ENCODE results near the gene GZMM. TPM values are rescaled to one million over a fixed set of nuclear protein-coding genes. Genes with fewer than 3 reads are reported as not detected.

The GZMM gene
- total RNA-seq, 2 experiments from 2014 or later, result 46.9 to 76.3 TPM

- ATAC-seq (peak; percentile 68), DNase-seq (peak; percentile 97)
- peak overlapping the region; percentile 99 for H3K27ac Mint-ChIP-seq
- no peaks in the 10 kb centered on the region for H3K27me3 Mint-ChIP-seq
- peaks cover 46% of the 10 kb centered on the region for H3K4me1 Mint-ChIP-seq
- H3K36me3 Mint-ChIP-seq, result peaks cover 5% of the 10 kb centered on the region
- H3K9me3 Mint-ChIP-seq (ENCODE audit: low read depth), result no peaks in the 10 kb centered on the region
- CTCF ChIA-PET, result interaction anchor here (0.6 to 2.8 kb wide), 15 partner anchors 9 to 240 kb away, joined by 3 to 24 read pairs (median 4); partner anchors contain the start of genes CDC34, GZMM and MADCAM1
- H3K4me3 Mint-ChIP-seq, result peak overlapping the region; percentile 83
These were observed 37.2 kb upstream of the GZMM start for GRCh38 chr19:506404-507285.

GRCh38 chr19:507286-508203, 36.3 kb upstream of the GZMM start, which contains the start of gene TPGS1:
TSS of gene TPGS1 (plus strand) at chr19:507497. CDS start at chr19:507507, 10 bp downstream.
- Mint-ChIP-seq H3K4me3 (peak within 1 kb of the TSS; percentile 83), H3K27me3 (no peaks in the 10 kb centered on the region), H3K4me1 (peaks cover 49% of the 10 kb centered on the region), H3K9me3 (ENCODE audit: low read depth) (no peaks in the 10 kb centered on the region), H3K27ac (peak within 1 kb of the TSS; percentile 99), H3K36me3 (peaks cover 5% of the 10 kb centered on the region)
- peak; percentile 91 for DNase-seq
- ATAC-seq, result peak; percentile 61
- CTCF ChIA-PET, result interaction anchor here (0.6 to 2.8 kb wide), 14 partner anchors 10 to 241 kb away, joined by 3 to 24 read pairs (median 4); partner anchors contain the start of genes CDC34, GZMM and MADCAM1

- H3K4me3 Mint-ChIP-seq, result peak overlapping the region; percentile 83
- peaks cover 5% of the 10 kb centered on the region for H3K36me3 Mint-ChIP-seq
- DNase-seq (no peak), ATAC-seq (no peak)
- H3K27ac Mint-ChIP-seq, result peak overlapping the region; percentile 99
- H3K27me3 Mint-ChIP-seq, result no peaks in the 10 kb centered on the region
- CTCF ChIA-PET, result interaction anchor here (1.0 to 2.8 kb wide), 2 partner anchors 13 to 24 kb away, joined by 3 to 24 read pairs; partner anchors contain the start of gene CDC34
- H3K9me3 Mint-ChIP-seq (ENCODE audit: low read depth), result no peaks in the 10 kb centered on the region
- H3K4me1 Mint-ChIP-seq, result peaks cover 46% of the 10 kb centered on the region
These were observed 35.4 kb upstream of the GZMM start for GRCh38 chr19:508204-509150.

- H3K4me3 Mint-ChIP-seq, result peak overlapping the region; percentile 73
- peaks cover 10% of the 10 kb centered on the region for H3K36me3 Mint-ChIP-seq
- H3K27ac Mint-ChIP-seq, result peak overlapping the region; percentile 94
- CTCF ChIA-PET, result interaction anchor here (0.7 to 4.3 kb wide), 39 partner anchors 8 to 1095 kb away, joined by 3 to 94 read pairs (median 4); partner anchors contain the start of genes CDC34, GZMM, POLRMT and RNF126
- DNase-seq (peak; percentile 97), ATAC-seq (peak; percentile 60)
- peaks cover 44% of the 10 kb centered on the region for H3K4me1 Mint-ChIP-seq
- H3K9me3 Mint-ChIP-seq (ENCODE audit: low read depth), result no peaks in the 10 kb centered on the region
- H3K27me3 Mint-ChIP-seq, result no peaks in the 10 kb centered on the region
These were observed 33.2 kb upstream of the GZMM start for GRCh38 chr19:510606-511100.

- Mint-ChIP-seq H3K36me3 (peaks cover 10% of the 10 kb centered on the region), H3K4me3 (peak overlapping the region; percentile 73), H3K27me3 (no peaks in the 10 kb centered on the region), H3K4me1 (peaks cover 41% of the 10 kb centered on the region), H3K27ac (peak overlapping the region; percentile 94), H3K9me3 (ENCODE audit: low read depth) (no peaks in the 10 kb centered on the region)
- CTCF ChIA-PET, result interaction anchor here (0.6 to 4.3 kb wide), 36 partner anchors 8 to 1094 kb away, joined by 3 to 94 read pairs (median 5); partner anchors contain the start of genes CDC34, GZMM, POLRMT and RNF126
- peak; percentile 89 for DNase-seq
- peak; percentile 52 for ATAC-seq
These were observed 32.6 kb upstream of the GZMM start for GRCh38 chr19:511101-511851.

GRCh38 chr19:512547-513365, 31.1 kb upstream of the GZMM start:
- Mint-ChIP-seq H3K4me1 (peaks cover 38% of the 10 kb centered on the region), H3K36me3 (peaks cover 10% of the 10 kb centered on the region), H3K9me3 (ENCODE audit: low read depth) (no peaks in the 10 kb centered on the region), H3K27me3 (no peaks in the 10 kb centered on the region), H3K4me3 (no peak overlapping the region), H3K27ac (no peak overlapping the region)
- ATAC-seq (no peak), DNase-seq (no peak)
- CTCF ChIA-PET, result interaction anchor here (3.0 to 4.3 kb wide), 2 partner anchors 9 to 17 kb away, joined by 25 to 94 read pairs; partner anchors contain the start of gene CDC34

GRCh38 chr19:513368-514165, 30.3 kb upstream of the GZMM start:
- Mint-ChIP-seq H3K4me1 (peaks cover 29% of the 10 kb centered on the region), H3K27ac (no peak overlapping the region), H3K27me3 (no peaks in the 10 kb centered on the region), H3K4me3 (no peak overlapping the region), H3K9me3 (ENCODE audit: low read depth) (no peaks in the 10 kb centered on the region), H3K36me3 (peaks cover 10% of the 10 kb centered on the region)
- DNase-seq (no peak), ATAC-seq (no peak)
- CTCF ChIA-PET, result interaction anchor here (4.3 kb wide), 1 partner anchor 16 kb away, joined by 94 read pairs; the partner anchor contains the start of gene CDC34

GRCh38 chr19:514166-514663, 29.6 kb upstream of the GZMM start:
- CTCF ChIA-PET, result interaction anchor here (1.6 kb wide), 1 partner anchor 16 kb away, joined by 5 read pairs; no protein-coding TSS in a partner anchor
- H3K9me3 Mint-ChIP-seq (ENCODE audit: low read depth), result no peaks in the 10 kb centered on the region
- peaks cover 5% of the 10 kb centered on the region for H3K36me3 Mint-ChIP-seq
- no peaks in the 10 kb centered on the region for H3K27me3 Mint-ChIP-seq
- ATAC-seq (no peak), DNase-seq (no peak)
- no peak overlapping the region for H3K27ac Mint-ChIP-seq
- H3K4me3 Mint-ChIP-seq, result no peak overlapping the region
- H3K4me1 Mint-ChIP-seq, result peaks cover 23% of the 10 kb centered on the region

- Mint-ChIP-seq H3K36me3 (peaks cover 5% of the 10 kb centered on the region), H3K27me3 (no peaks in the 10 kb centered on the region), H3K4me3 (no peak overlapping the region), H3K9me3 (ENCODE audit: low read depth) (no peaks in the 10 kb centered on the region), H3K4me1 (peaks cover 5% of the 10 kb centered on the region), H3K27ac (no peak overlapping the region)
- ATAC-seq (no peak), DNase-seq (no peak)
- CTCF ChIA-PET, result interaction anchor here (1.0 kb wide), 1 partner anchor 14 kb away, joined by 3 read pairs; the partner anchor contains the start of gene CDC34
These were observed 25.9 kb upstream of the GZMM start for GRCh38 chr19:517721-518597.

Measured in activated CD8-positive, alpha-beta memory T cell treated with anti-CD3 and anti-CD28 coated beads, Interleukin-2, amount 10 ng/mL, durations not matched to agents 7 days and 5 days (primary cell).